GM12878 (cell line): ENCODE results near the gene SERPINI1. TPM values are rescaled to one million over a fixed set of nuclear protein-coding genes. Genes with fewer than 3 reads are reported as not detected.

Experiments
- ATAC-seq: fragments of 200-7000 bp; cut with Tn5 transposase; 3 replicates; pipeline ENCODE4 v1.9.1; 2020; ENCODE audit warnings: mild to moderate bottlenecking, moderate library complexity
- BruUV-seq: library from RNA; stranded (reverse); fragments of 400-500 nt; replicated peaks from 2 replicates; lab custom pipeline; 2021; lab: Mats Ljungman, UMichigan
- CTCF ChIA-PET: fragments of 300-600 bp; sonication (Branson Sonifier 250); formaldehyde crosslinking; extraction: SDS; loops from one replicate; lab custom pipeline; 2021; ENCODE audit warnings: inconsistent platforms; lab: Yijun Ruan, JAX
- POLR2A ChIA-PET: fragments of 350-600 bp; formaldehyde crosslinking; extraction: SDS; loops from one replicate; lab custom pipeline; 2021; ENCODE audit warnings: inconsistent platforms; lab: Charles Lee
- RAD21 ChIA-PET: fragments of 300-600 bp; sonication (Branson Sonifier 250); formaldehyde crosslinking; loops from one replicate; lab custom pipeline; 2023; ENCODE audit warnings: antibody characterized with exemption; ENCODE audit not compliant: unreplicated experiment; lab: Charles Lee
- SMC1A ChIA-PET: fragments of 300-600 bp; sonication (Branson Sonifier 250); formaldehyde crosslinking; loops from one replicate; lab custom pipeline; 2023; ENCODE audit not compliant: unreplicated experiment, uncharacterized antibody; lab: Charles Lee
- DNase-seq: peaks from one replicate; pipeline ENCODE4 v3.0.0-alpha.2; 2011; ENCODE audit warnings: low read depth, low spot score
- FAIRE-seq: peaks from 3 replicates; lab custom pipeline; 2011; peaks lifted over from hg19 to GRCh38; lab: Jason Lieb, UNC
- H2AFZ ChIP-seq: 2 replicates; pipeline ENCODE4 v1.6.0; 2011; ENCODE audit warnings: low read depth, low read length, control low read depth; ENCODE audit not compliant: control insufficient read depth
- H3K27ac ChIP-seq: 2 replicates; pipeline ENCODE4 v1.5.1; 2011; ENCODE audit warnings: control low read depth; ENCODE audit not compliant: control insufficient read depth, insufficient read depth
- H3K27me3 ChIP-seq, 2 experiments: replicated peaks in 1 of 2; 2 replicates each; pipeline versions ENCODE4 v1.6.0 to v1.6.1; 2011; ENCODE audit warnings: low read length in 1 of 2; ENCODE audit not compliant: control insufficient read depth in 2 of 2, insufficient read depth in 2 of 2
- H3K36me3 ChIP-seq, 2 experiments: 2 replicates each; pipeline ENCODE4 v1.5.1; 2011; ENCODE audit warnings: low read length in 1 of 2; ENCODE audit not compliant: control insufficient read depth in 2 of 2, insufficient read depth in 2 of 2
- H3K4me1 ChIP-seq: 2 replicates; pipeline ENCODE4 v1.6.1; 2011; ENCODE audit warnings: mild to moderate bottlenecking, low read length, moderate library complexity, mixed read lengths; ENCODE audit not compliant: control insufficient read depth, insufficient read depth
- H3K4me2 ChIP-seq: 2 replicates; pipeline ENCODE4 v1.6.0; 2011; ENCODE audit warnings: control low read depth; ENCODE audit not compliant: control insufficient read depth, insufficient read depth
- H3K4me3 ChIP-seq: fragments of 200-600 bp; sonication (generic); 2 replicates; pipeline ENCODE4 v1.5.1; 2016
- H3K79me2 ChIP-seq: 2 replicates; pipeline ENCODE4 v1.6.0; 2011; ENCODE audit warnings: low read length; ENCODE audit not compliant: control insufficient read depth, insufficient read depth
- H3K9ac ChIP-seq: 2 replicates; pipeline ENCODE4 v1.8.0; 2011; ENCODE audit warnings: low read length, control low read depth, mixed read lengths; ENCODE audit not compliant: control insufficient read depth, insufficient read depth
- H3K9me3 ChIP-seq: replicated peaks from 3 replicates; pipeline ENCODE4 v1.5.1; 2011; ENCODE audit warnings: mild to moderate bottlenecking, low read length; ENCODE audit not compliant: control insufficient read depth, insufficient read depth
- H4K20me1 ChIP-seq: 2 replicates; pipeline ENCODE4 v1.6.0; 2011; ENCODE audit not compliant: control insufficient read depth, insufficient read depth
- BACH1 ChIP-seq: fragments of 450-650 bp; IDR thresholded peaks from 2 replicates; pipeline ENCODE4 v1.6.1; 2017; ENCODE audit warnings: mild to moderate bottlenecking, borderline replicate concordance
- CEBPB ChIP-seq, 2 experiments: fragments of 150-350 bp in 1 of 2; IDR thresholded peaks; 2 replicates each; pipeline ENCODE4 v1.6.1; 2012 to 2014; ENCODE audit warnings: low read depth in 2 of 2, low read length in 2 of 2, borderline replicate concordance in 1 of 2, inconsistent platforms in 1 of 2
- CREB1 ChIP-seq: IDR thresholded peaks from 2 replicates; pipeline ENCODE4 v1.6.1; 2012; ENCODE audit warnings: low read depth, mild to moderate bottlenecking, inconsistent platforms
- EGR1 ChIP-seq, 2 experiments: IDR thresholded peaks; 1 replicate in 1 of 2; 2 replicates in 1 of 2; pipeline ENCODE4 v1.6.1; 2011 to 2012; ENCODE audit warnings: low read depth in 2 of 2, low read length in 2 of 2, borderline replicate concordance in 1 of 2, mild to moderate bottlenecking in 1 of 2, moderate library complexity in 1 of 2
- ETV6 ChIP-seq, 2 experiments: fragments of 450-650 bp in 1 of 2; IDR thresholded peaks in 1 of 2; conservative IDR thresholded peaks in 1 of 2; 2 replicates each; pipeline ENCODE4 v1.6.1; 2014; ENCODE audit warnings: antibody characterized with exemption in 1 of 2, borderline replicate concordance in 1 of 2, low read depth in 1 of 2, mild to moderate bottlenecking in 1 of 2, moderate library complexity in 1 of 2
- JUND ChIP-seq: IDR thresholded peaks from 2 replicates; pipeline ENCODE4 v1.6.1; 2012; ENCODE audit warnings: low read depth, mild to moderate bottlenecking, low read length, improper control_type of control experiment, moderate library complexity
- RAD21 ChIP-seq: IDR thresholded peaks from 2 replicates; pipeline ENCODE4 v1.6.1; 2011; ENCODE audit warnings: mild to moderate bottlenecking, low read depth, low read length, moderate library complexity; ENCODE audit not compliant: insufficient read depth
- RB1 ChIP-seq: fragments of 450-650 bp; formaldehyde crosslinking; IDR thresholded peaks from 2 replicates; pipeline ENCODE4 v1.6.1; 2017; ENCODE audit warnings: mild to moderate bottlenecking, borderline replicate concordance
- SIX5 ChIP-seq: IDR thresholded peaks from 2 replicates; pipeline ENCODE4 v1.6.1; 2011; ENCODE audit warnings: mild to moderate bottlenecking, low read depth, low read length, moderate library complexity; ENCODE audit not compliant: severe bottlenecking
- WGBS: methylation state at CpG from one replicate; pipeline ENCODE4 v1.1.6; 2016; ENCODE audit warnings: low lambda C conversion rate; ENCODE audit not compliant: insufficient replicate concordance, insufficient coverage; ENCODE audit errors: missing lambda C conversion rate; 5-methylcytosine and 5-hydroxymethylcytosine counted together
- in situ Hi-C: fragments of 300-500 bp; cut with MboI; formaldehyde crosslinking; loops from 9 replicates; pipeline ENCODE4 v1.14.3; 2018; ENCODE audit warnings: mixed read lengths
- intact Hi-C: fragments of 100-400 bp; cut with micrococcal nuclease; formaldehyde crosslinking; loops from one replicate; pipeline ENCODE4 v1.14.2; 2022; ENCODE audit not compliant: unreplicated experiment
- polyA plus RNA-seq, 11 experiments: library from polyadenylated mRNA; depleted of rRNA in 4 of 11; unstranded in 6 of 11; stranded (reverse) in 5 of 11; fragments of >200 nt; fragmentation: Nextera tagmentation in 4 of 11; fragmentation: Illumina TruSeq in 1 of 11; extraction: Ambion mirVana in 4 of 11; extraction: Trizol in 1 of 11; gene quantifications; 1 replicate in 1 of 11; 2 replicates in 10 of 11; pipeline versions ENCODE4 v1.2.1 to v1.2.3, GENCODE V29; 2011 to 2016; ENCODE audit warnings: inconsistent platforms in 2 of 11, missing spikeins in 2 of 11, low read depth in 1 of 11
- total RNA-seq, 4 experiments: library from RNA; depleted of rRNA in 3 of 4; stranded (reverse); fragments of >200 nt in 3 of 4; fragmentation: Illumina TruSeq in 1 of 4; extraction: Trizol in 1 of 4; gene quantifications; 2 replicates each; pipeline versions ENCODE4 v1.2.1 to v1.2.3, GENCODE V29; 2013 to 2021
- TF ChIP-seq, protein P1 (sequence below): IDR thresholded peaks from 2 replicates; pipeline ENCODE4 v1.6.1; 2012; ENCODE audit warnings: low read depth, low read length, improper control_type of control experiment
- TF ChIP-seq, protein P2 (sequence below): fragments of 450-650 bp; formaldehyde crosslinking; IDR thresholded peaks from 2 replicates; pipeline ENCODE4 v1.4.0; 2022; ENCODE audit warnings: mild to moderate bottlenecking, moderate library complexity
- TF ChIP-seq, protein P3 (sequence below): fragments of 450-650 bp; IDR thresholded peaks from 2 replicates; pipeline ENCODE4 v1.6.1; 2017; ENCODE audit warnings: antibody characterized with exemption, mild to moderate bottlenecking, moderate library complexity

Gene SERPINI1
- total and polyA plus RNA-seq, 10 of the 15 experiments (the other 5 are each of a cell fraction or from before 2014, with no cell fraction given): 1.5 to 7.6 (median 3.6) TPM

DNA sequence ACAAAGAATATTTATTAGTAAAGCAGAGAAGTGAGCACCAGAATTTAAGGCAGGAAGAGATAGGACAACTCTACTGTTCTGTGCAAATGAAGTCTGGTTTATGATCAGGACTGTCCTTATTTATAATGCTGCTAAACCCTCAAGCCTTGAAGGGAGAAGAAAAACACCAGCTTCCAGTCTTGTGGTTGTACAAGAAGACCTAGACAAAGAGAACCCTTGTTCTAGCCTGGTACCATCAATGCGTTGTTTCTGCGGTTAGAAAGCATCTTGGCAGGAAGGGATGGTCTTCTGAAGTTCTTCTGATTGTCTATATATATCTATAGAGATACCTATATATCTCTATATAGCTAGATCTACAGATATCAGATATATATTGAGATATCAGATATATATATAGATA, 34.6 kb upstream of the SERPINI1 start:
- ChIA-PET CTCF (interaction anchor here (1.1 to 1.2 kb wide), 2 partner anchors 16 to 41 kb away, joined by 3 read pairs; no protein-coding TSS in a partner anchor), POLR2A (no interaction called here)
- WGBS: 100% methylated on average over 2 of the region's 2 CpGs

More for the DNA sequence above, 34.6 kb upstream of the SERPINI1 start:
- no peaks in the 10 kb centered on the region for H3K27me3 ChIP-seq
- TF ChIP-seq, protein P1, sequence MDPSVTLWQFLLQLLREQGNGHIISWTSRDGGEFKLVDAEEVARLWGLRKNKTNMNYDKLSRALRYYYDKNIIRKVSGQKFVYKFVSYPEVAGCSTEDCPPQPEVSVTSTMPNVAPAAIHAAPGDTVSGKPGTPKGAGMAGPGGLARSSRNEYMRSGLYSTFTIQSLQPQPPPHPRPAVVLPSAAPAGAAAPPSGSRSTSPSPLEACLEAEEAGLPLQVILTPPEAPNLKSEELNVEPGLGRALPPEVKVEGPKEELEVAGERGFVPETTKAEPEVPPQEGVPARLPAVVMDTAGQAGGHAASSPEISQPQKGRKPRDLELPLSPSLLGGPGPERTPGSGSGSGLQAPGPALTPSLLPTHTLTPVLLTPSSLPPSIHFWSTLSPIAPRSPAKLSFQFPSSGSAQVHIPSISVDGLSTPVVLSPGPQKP: no peak
- TF ChIP-seq EGR1 (IDR thresholded peaks at IDR 0.05; ENCODE audit: borderline replicate concordance in 1 of 2, low read depth in 2 of 2, low read length in 2 of 2): no peak
- TF ChIP-seq ETV6 (conservative IDR thresholded peaks at IDR 0.05 in 1 of 2, IDR thresholded peaks at IDR 0.05 in 1 of 2; ENCODE audit: borderline replicate concordance in 1 of 2, low read depth in 1 of 2): no peak
- TF ChIP-seq, protein P2, sequence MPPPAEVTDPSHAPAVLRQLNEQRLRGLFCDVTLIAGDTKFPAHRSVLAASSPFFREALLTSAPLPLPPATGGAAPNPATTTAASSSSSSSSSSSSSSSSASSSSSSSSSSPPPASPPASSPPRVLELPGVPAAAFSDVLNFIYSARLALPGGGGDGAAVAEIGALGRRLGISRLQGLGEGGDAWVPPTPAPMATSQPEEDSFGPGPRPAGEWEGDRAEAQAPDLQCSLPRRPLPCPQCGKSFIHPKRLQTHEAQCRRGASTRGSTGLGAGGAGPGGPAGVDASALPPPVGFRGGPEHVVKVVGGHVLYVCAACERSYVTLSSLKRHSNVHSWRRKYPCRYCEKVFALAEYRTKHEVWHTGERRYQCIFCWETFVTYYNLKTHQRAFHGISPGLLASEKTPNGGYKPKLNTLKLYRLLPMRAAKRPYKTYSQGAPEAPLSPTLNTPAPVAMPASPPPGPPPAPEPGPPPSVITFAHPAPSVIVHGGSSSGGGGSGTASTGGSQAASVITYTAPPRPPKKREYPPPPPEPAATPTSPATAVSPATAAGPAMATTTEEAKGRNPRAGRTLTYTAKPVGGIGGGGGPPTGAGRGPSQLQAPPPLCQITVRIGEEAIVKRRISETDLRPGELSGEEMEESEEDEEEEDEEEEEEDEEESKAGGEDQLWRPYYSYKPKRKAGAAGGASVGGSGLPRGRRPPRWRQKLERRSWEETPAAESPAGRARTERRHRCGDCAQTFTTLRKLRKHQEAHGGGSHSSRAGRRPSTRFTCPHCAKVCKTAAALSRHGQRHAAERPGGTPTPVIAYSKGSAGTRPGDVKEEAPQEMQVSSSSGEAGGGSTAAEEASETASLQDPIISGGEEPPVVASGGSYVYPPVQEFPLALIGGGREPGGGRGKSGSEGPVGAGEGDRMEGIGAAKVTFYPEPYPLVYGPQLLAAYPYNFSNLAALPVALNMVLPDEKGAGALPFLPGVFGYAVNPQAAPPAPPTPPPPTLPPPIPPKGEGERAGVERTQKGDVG (CRISPR knock-in tag): no peak
- no peak for TF ChIP-seq RB1
- TF ChIP-seq, protein P3, sequence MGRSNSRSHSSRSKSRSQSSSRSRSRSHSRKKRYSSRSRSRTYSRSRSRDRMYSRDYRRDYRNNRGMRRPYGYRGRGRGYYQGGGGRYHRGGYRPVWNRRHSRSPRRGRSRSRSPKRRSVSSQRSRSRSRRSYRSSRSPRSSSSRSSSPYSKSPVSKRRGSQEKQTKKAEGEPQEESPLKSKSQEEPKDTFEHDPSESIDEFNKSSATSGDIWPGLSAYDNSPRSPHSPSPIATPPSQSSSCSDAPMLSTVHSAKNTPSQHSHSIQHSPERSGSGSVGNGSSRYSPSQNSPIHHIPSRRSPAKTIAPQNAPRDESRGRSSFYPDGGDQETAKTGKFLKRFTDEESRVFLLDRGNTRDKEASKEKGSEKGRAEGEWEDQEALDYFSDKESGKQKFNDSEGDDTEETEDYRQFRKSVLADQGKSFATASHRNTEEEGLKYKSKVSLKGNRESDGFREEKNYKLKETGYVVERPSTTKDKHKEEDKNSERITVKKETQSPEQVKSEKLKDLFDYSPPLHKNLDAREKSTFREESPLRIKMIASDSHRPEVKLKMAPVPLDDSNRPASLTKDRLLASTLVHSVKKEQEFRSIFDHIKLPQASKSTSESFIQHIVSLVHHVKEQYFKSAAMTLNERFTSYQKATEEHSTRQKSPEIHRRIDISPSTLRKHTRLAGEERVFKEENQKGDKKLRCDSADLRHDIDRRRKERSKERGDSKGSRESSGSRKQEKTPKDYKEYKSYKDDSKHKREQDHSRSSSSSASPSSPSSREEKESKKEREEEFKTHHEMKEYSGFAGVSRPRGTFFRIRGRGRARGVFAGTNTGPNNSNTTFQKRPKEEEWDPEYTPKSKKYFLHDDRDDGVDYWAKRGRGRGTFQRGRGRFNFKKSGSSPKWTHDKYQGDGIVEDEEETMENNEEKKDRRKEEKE: no peak
- no peak for TF ChIP-seq CEBPB (IDR thresholded peaks at IDR 0.05; ENCODE audit: borderline replicate concordance in 1 of 2, low read depth in 2 of 2, low read length in 2 of 2)
- TF ChIP-seq RAD21: no peak
- no peak for TF ChIP-seq BACH1
- TF ChIP-seq JUND: no peak
- TF ChIP-seq SIX5: no peak
- no peak for TF ChIP-seq CREB1
- TF ChIP-seq, all 136 proteins: peak for 0
- Histone ChIP-seq H3K4me3 (no peak overlapping the region), H3K79me2 (no peaks in the 10 kb centered on the region), H4K20me1 (no peaks in the 10 kb centered on the region), H3K4me2 (no peak overlapping the region), H2AFZ (no peak overlapping the region), H3K27ac (no peak overlapping the region), H3K9ac (no peak overlapping the region), H3K36me3 (peaks cover 0 to 2% of the 10 kb centered on the region in 2 experiments; a peak in 3 of 4 replicates), H3K4me1 (no peaks in the 10 kb centered on the region), H3K9me3 (no peaks in the 10 kb centered on the region)
- RAD21 ChIA-PET: no interaction called here
- no peak for ATAC-seq
- no peak for DNase-seq
- FAIRE-seq: no peak
- intact Hi-C loops: no loop called here
- SMC1A ChIA-PET: interaction anchor here (0.6 to 1.0 kb wide), 2 partner anchors 36 to 154 kb away, joined by 3 read pairs; no protein-coding TSS in a partner anchor
- BruUV-seq: no TSS peak
- in situ Hi-C loops: no loop called here
